HG03442 (cell line): ENCODE measurements around the gene ATP10A.

Source experiments
- ATAC-seq: cut with Tn5 transposase; IDR thresholded peaks from one replicate; pipeline ENCODE4 v1.9.1; 2021; ENCODE audit warnings: mild to moderate bottlenecking, moderate library complexity; ENCODE audit not compliant: unreplicated experiment

ATP10A gene

DNA sequence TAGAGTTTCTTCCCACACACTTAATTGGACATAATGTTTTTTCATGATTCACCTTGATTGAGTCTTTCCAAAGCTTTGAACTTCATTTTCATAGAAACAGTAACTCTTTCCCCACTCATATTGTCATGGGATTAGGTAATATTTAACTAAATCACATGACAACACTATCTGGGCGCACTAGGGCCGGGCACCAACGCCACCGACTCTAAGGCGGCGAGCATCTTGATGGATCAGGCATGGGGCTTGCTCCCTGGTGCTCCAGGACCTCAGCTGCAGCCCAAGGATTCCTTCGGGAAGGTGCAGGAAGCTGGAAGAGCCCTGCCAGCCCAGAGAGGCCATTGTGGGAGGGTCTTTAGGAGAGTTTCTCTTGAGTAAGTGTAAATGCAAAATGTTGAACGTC, 231.2 kb downstream of the ATP10A start:
- no peak for ATAC-seq
